ENCODE results near the gene CYP4F3.
A peak's percentile ranks its signal among the peaks of the same experiment; 100 is the strongest.

Gene CYP4F3

GRCh38 chr19:15629003-15629880, 11.5 kb upstream of the CYP4F3 start:
- H3K4me1 ChIP-seq (ENCODE audit: low read depth, poor library complexity, severe bottlenecking), result no peaks in the 10 kb centered on the region
- no peak overlapping the region for H2AFZ ChIP-seq (ENCODE audit: low read depth)
- no peak overlapping the region for H3K27ac ChIP-seq
- TF ChIP-seq, protein P1, sequence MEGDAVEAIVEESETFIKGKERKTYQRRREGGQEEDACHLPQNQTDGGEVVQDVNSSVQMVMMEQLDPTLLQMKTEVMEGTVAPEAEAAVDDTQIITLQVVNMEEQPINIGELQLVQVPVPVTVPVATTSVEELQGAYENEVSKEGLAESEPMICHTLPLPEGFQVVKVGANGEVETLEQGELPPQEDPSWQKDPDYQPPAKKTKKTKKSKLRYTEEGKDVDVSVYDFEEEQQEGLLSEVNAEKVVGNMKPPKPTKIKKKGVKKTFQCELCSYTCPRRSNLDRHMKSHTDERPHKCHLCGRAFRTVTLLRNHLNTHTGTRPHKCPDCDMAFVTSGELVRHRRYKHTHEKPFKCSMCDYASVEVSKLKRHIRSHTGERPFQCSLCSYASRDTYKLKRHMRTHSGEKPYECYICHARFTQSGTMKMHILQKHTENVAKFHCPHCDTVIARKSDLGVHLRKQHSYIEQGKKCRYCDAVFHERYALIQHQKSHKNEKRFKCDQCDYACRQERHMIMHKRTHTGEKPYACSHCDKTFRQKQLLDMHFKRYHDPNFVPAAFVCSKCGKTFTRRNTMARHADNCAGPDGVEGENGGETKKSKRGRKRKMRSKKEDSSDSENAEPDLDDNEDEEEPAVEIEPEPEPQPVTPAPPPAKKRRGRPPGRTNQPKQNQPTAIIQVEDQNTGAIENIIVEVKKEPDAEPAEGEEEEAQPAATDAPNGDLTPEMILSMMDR (conservative IDR thresholded peaks at IDR 0.05; ENCODE audit: low read depth, low read length), result peak; percentile 86
- H3K4me2 ChIP-seq, result no peak overlapping the region
- no peaks in the 10 kb centered on the region for H4K20me1 ChIP-seq (ENCODE audit: insufficient read depth)
- H3K27me3 ChIP-seq (ENCODE audit: insufficient read depth, low read depth), result peaks cover 5% of the 10 kb centered on the region; the same call in 1 of the 2 replicates
- H3K9ac ChIP-seq, result no peak overlapping the region
- no peaks in the 10 kb centered on the region for H3K79me2 ChIP-seq (ENCODE audit: insufficient read depth, low read depth)
- H3K36me3 ChIP-seq (ENCODE audit: insufficient read depth), result no peaks in the 10 kb centered on the region
- H3K4me3 ChIP-seq (IDR thresholded peaks at IDR 0.05; ENCODE audit: insufficient read depth, low read depth, low read length), result no peak overlapping the region

- TF ChIP-seq, protein P1 (conservative IDR thresholded peaks at IDR 0.05; ENCODE audit: low read depth, low read length), result no peak
- no peak overlapping the region for H2AFZ ChIP-seq (ENCODE audit: low read depth)
- no peaks in the 10 kb centered on the region for H3K79me2 ChIP-seq (ENCODE audit: insufficient read depth, low read depth)
- no peak overlapping the region for H3K27ac ChIP-seq
- no peak overlapping the region for H3K4me3 ChIP-seq (IDR thresholded peaks at IDR 0.05; ENCODE audit: insufficient read depth, low read depth, low read length)
- no peak overlapping the region for H3K9ac ChIP-seq
- peaks cover 5% of the 10 kb centered on the region; the same call in 1 of the 2 replicates for H3K27me3 ChIP-seq (ENCODE audit: insufficient read depth, low read depth)
- no peaks in the 10 kb centered on the region for H4K20me1 ChIP-seq (ENCODE audit: insufficient read depth)
- no peak overlapping the region for H3K4me2 ChIP-seq
- no peaks in the 10 kb centered on the region for H3K4me1 ChIP-seq (ENCODE audit: low read depth, poor library complexity, severe bottlenecking)
- no peaks in the 10 kb centered on the region for H3K36me3 ChIP-seq (ENCODE audit: insufficient read depth)
Measured at GRCh38 chr19:15631817-15632216, 8.9 kb upstream of the CYP4F3 start.

DNA sequence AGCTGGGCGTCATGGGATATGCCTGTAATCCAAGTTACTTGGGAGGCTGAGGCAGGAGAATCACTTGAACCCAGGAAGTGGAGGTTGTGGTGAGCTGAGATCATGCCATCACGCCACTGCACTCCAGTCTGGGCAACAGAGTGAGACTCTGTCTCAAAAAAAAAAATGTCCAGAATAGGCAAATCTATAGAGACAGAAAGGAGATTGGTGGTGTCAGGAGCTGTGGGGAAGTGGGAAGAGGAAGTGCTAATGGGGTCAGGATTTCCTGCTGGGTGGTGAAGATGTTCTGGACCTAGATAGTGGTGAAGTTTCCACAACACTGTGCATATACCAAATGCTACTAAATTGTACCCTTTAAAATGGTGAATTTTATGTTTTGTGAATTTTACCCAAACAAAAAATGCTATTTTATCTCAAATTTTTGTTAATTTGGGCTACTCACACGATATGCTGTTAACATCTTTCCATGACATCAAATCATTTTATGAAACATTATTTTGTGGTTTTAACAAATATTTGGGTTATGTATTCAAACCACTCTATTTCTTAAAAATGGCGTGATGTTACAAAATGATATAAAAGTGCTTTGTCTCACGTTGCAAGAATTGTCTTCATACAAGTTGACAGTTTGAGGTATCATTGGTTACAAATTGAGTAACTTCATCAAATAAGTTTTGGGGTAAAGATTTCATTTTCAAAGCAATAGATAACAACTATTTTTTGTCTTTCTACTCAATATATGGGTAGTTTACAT, 7.4 kb upstream of the CYP4F3 start:
- H3K4me2 ChIP-seq, result no peak overlapping the region
- TF ChIP-seq, protein P1 (conservative IDR thresholded peaks at IDR 0.05; ENCODE audit: low read depth, low read length), result no peak
- H3K27ac ChIP-seq, result no peak overlapping the region

DNA sequence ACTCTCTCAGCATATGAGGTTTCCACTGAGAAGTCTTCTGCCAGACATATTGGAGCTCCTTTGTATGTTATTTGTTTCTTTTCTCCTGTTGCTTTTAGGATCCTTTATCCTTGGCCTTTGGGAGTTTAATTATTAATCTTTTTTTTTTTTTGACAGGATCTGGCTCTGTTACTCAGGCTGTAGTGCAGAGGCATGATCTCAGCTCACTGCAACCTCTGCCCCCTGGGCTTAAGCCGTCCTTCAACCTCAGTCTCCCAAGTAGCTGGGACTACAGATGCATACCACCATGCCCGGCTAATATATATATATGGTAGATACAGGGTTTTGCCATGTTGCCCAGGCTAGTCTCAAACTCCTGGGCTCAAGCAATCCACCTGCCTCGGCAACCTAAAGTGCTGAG, 6.6 kb upstream of the CYP4F3 start:
- no peak overlapping the region for H3K4me3 ChIP-seq (IDR thresholded peaks at IDR 0.05; ENCODE audit: insufficient read depth, low read depth, low read length)
- no peak overlapping the region for H3K27ac ChIP-seq
- TF ChIP-seq, protein P1 (conservative IDR thresholded peaks at IDR 0.05; ENCODE audit: low read depth, low read length), result no peak
- peaks cover 4% of the 10 kb centered on the region; the same call in 1 of the 2 replicates for H3K27me3 ChIP-seq (ENCODE audit: insufficient read depth, low read depth)
- no peak overlapping the region for H3K4me2 ChIP-seq
- H3K9ac ChIP-seq, result no peak overlapping the region
- H3K36me3 ChIP-seq (ENCODE audit: insufficient read depth), result no peaks in the 10 kb centered on the region
- H3K4me1 ChIP-seq (ENCODE audit: low read depth, poor library complexity, severe bottlenecking), result no peaks in the 10 kb centered on the region
- no peak overlapping the region for H2AFZ ChIP-seq (ENCODE audit: low read depth)
- H3K79me2 ChIP-seq (ENCODE audit: insufficient read depth, low read depth), result no peaks in the 10 kb centered on the region
- H4K20me1 ChIP-seq (ENCODE audit: insufficient read depth), result no peaks in the 10 kb centered on the region

More for the DNA sequence above, 7.4 kb upstream of the CYP4F3 start:
- H3K79me2 ChIP-seq (ENCODE audit: insufficient read depth, low read depth), result no peaks in the 10 kb centered on the region
- no peak overlapping the region for H2AFZ ChIP-seq (ENCODE audit: low read depth)
- H3K9ac ChIP-seq, result no peak overlapping the region
- no peak overlapping the region for H3K4me3 ChIP-seq (IDR thresholded peaks at IDR 0.05; ENCODE audit: insufficient read depth, low read depth, low read length)
- no peaks in the 10 kb centered on the region for H3K36me3 ChIP-seq (ENCODE audit: insufficient read depth)
- no peaks in the 10 kb centered on the region for H4K20me1 ChIP-seq (ENCODE audit: insufficient read depth)
- peaks cover 4% of the 10 kb centered on the region; the same call in 1 of the 2 replicates for H3K27me3 ChIP-seq (ENCODE audit: insufficient read depth, low read depth)
- H3K4me1 ChIP-seq (ENCODE audit: low read depth, poor library complexity, severe bottlenecking), result no peaks in the 10 kb centered on the region

All from KMS-11 (cell line).